CD4-positive, CD25-positive, alpha-beta regulatory T cell (primary cell): ENCODE data around the gene TCF7L1. TPM values are rescaled to one million over a fixed set of nuclear protein-coding genes. Genes with fewer than 3 reads are reported as not detected.

Source experiments
- ATAC-seq, 2 donors: fragments of 150-1000 bp; cut with Tn5 transposase; one replicate each; pipeline ENCODE4 v1.10.0; 2021; ENCODE audit warnings: low read depth in 2 of 2, moderate number of reproducible peaks in 2 of 2, moderate library complexity in 1 of 2
- DNase-seq, 3 donors: peaks; one replicate each; pipeline versions ENCODE4 v3.0.0 to v3.0.0-alpha.2; 2012 to 2022; ENCODE audit warnings: mixed read lengths in 1 of 3
- H3K27ac ChIP-seq: one replicate; pipeline ENCODE4 v1.7.0; 2013; ENCODE audit warnings: mild to moderate bottlenecking, low read length; ENCODE audit not compliant: insufficient read depth, poor library complexity, severe bottlenecking
- H3K27me3 ChIP-seq: one replicate; pipeline ENCODE4 v1.7.0; 2013; ENCODE audit warnings: low read length; ENCODE audit not compliant: control insufficient read depth, insufficient read depth
- H3K36me3 ChIP-seq: one replicate; pipeline ENCODE4 v1.7.0; 2013; ENCODE audit warnings: mild to moderate bottlenecking, low read length, moderate library complexity; ENCODE audit not compliant: control insufficient read depth, insufficient read depth
- H3K4me1 ChIP-seq: 2 replicates; pipeline ENCODE4 v1.7.0; 2013; ENCODE audit warnings: mild to moderate bottlenecking, low read length; ENCODE audit not compliant: insufficient read depth, control insufficient read depth, poor library complexity, severe bottlenecking
- H3K4me3 ChIP-seq: one replicate; pipeline ENCODE4 v1.7.0; 2013; ENCODE audit warnings: low read depth, mild to moderate bottlenecking, low read length, moderate library complexity
- H3K9me3 ChIP-seq, 2 experiments: 1 replicate in 1 of 2; 2 replicates in 1 of 2; pipeline ENCODE4 v1.7.0; 2013; ENCODE audit warnings: low read length in 2 of 2, mild to moderate bottlenecking in 1 of 2, moderate library complexity in 1 of 2; ENCODE audit not compliant: control insufficient read depth in 2 of 2
- H3K27ac Mint-ChIP-seq, 3 donors: one replicate each; pipeline ENCODE4 v1.8.0; 2020 to 2022; ENCODE audit warnings: mild to moderate bottlenecking in 3 of 3, mixed read lengths in 3 of 3, moderate library complexity in 2 of 3
- H3K27me3 Mint-ChIP-seq: one replicate; pipeline ENCODE4 v1.8.0; 2022; ENCODE audit warnings: mild to moderate bottlenecking, mixed read lengths
- H3K36me3 Mint-ChIP-seq: one replicate; pipeline ENCODE4 v1.8.0; 2020; ENCODE audit warnings: mixed read lengths
- H3K4me1 Mint-ChIP-seq, 4 donors: one replicate each; pipeline ENCODE4 v1.8.0; 2020 to 2022; ENCODE audit warnings: mixed read lengths in 4 of 4, mild to moderate bottlenecking in 1 of 4
- H3K4me3 Mint-ChIP-seq, 4 donors: one replicate each; pipeline ENCODE4 v1.8.0; 2020 to 2022; ENCODE audit warnings: mild to moderate bottlenecking in 4 of 4, mixed read lengths in 4 of 4, moderate library complexity in 3 of 4
- H3K9me3 Mint-ChIP-seq, 7 donors: one replicate each; pipeline ENCODE4 v1.8.0; 2020 to 2022; ENCODE audit warnings: mixed read lengths in 7 of 7, mild to moderate bottlenecking in 3 of 7, moderate library complexity in 2 of 7
- polyA plus RNA-seq, 4 donors: library from polyadenylated mRNA; unstranded; fragments of 300-500 nt; fragmentation: Illumina TruSeq; gene quantifications; one replicate each; pipeline ENCODE4 v1.2.3, GENCODE V29; 2021
- total RNA-seq: library from RNA; stranded (reverse); gene quantifications from one replicate; pipeline ENCODE4 v1.2.3, GENCODE V29; 2022

Gene TCF7L1
- total and polyA plus RNA-seq, 5 donors from 2014 or later = 0.07 to 0.10 TPM; not detected in 3

GRCh38 chr2:85133751-85134254, 611 bp downstream of the TCF7L1 start:
- peak overlapping the region in 2 of 4 donors; percentile 44 to 48 for H3K4me3 Mint-ChIP-seq
- DNase-seq (peak in 1 of 3 donors; percentile 9), ATAC-seq (no peak)
- Histone ChIP-seq H3K4me1 (peaks cover 20% of the 10 kb centered on the region), H3K4me3 (no peak overlapping the region), H3K27ac (no peak overlapping the region), H3K27me3 (peaks cover 28% of the 10 kb centered on the region), H3K9me3 (no peaks in the 10 kb centered on the region), H3K36me3 (no peaks in the 10 kb centered on the region)
- H3K27ac Mint-ChIP-seq = no peak overlapping the region
- peaks cover 66% of the 10 kb centered on the region for H3K27me3 Mint-ChIP-seq
- H3K9me3 Mint-ChIP-seq = peaks cover 0 to 4% (median 0%) of the 10 kb centered on the region in 7 donors
- H3K4me1 Mint-ChIP-seq = peaks cover 0 to 11% (median 6%) of the 10 kb centered on the region in 4 donors
- no peaks in the 10 kb centered on the region for H3K36me3 Mint-ChIP-seq

- no peaks in the 10 kb centered on the region for H3K9me3 ChIP-seq
- peaks cover 28% of the 10 kb centered on the region for H3K27me3 ChIP-seq
- Mint-ChIP-seq H3K9me3 (peaks cover 0 to 4% (median 0%) of the 10 kb centered on the region in 7 donors), H3K27ac (no peak overlapping the region), H3K4me1 (peaks cover 0 to 11% (median 6%) of the 10 kb centered on the region in 4 donors), H3K4me3 (peak overlapping the region; percentile 33 to 96 (median 56)), H3K27me3 (peaks cover 68% of the 10 kb centered on the region), H3K36me3 (no peaks in the 10 kb centered on the region)
- ATAC-seq = no peak
- DNase-seq = peak in 1 of 3 donors; percentile 9
- peaks cover 20% of the 10 kb centered on the region for H3K4me1 ChIP-seq
- no peaks in the 10 kb centered on the region for H3K36me3 ChIP-seq
- no peak overlapping the region for H3K4me3 ChIP-seq
- H3K27ac ChIP-seq = no peak overlapping the region
Measured at GRCh38 chr2:85134255-85134895, 1.2 kb downstream of the TCF7L1 start.

- H3K4me3 Mint-ChIP-seq = peak overlapping the region; percentile 33 to 96 (median 56)
Measured at GRCh38 chr2:85134896-85135659, 1.9 kb downstream of the TCF7L1 start.

GRCh38 chr2:85135660-85135914, 2.4 kb downstream of the TCF7L1 start:
- H3K4me1 Mint-ChIP-seq = peaks cover 0 to 11% (median 6%) of the 10 kb centered on the region in 4 donors
- peaks cover 0 to 4% (median 0%) of the 10 kb centered on the region in 7 donors for H3K9me3 Mint-ChIP-seq
- DNase-seq (no peak), ATAC-seq (no peak)
- H3K27me3 ChIP-seq = peaks cover 22% of the 10 kb centered on the region
- no peaks in the 10 kb centered on the region for H3K36me3 Mint-ChIP-seq
- H3K27me3 Mint-ChIP-seq = peaks cover 63% of the 10 kb centered on the region
- H3K9me3 ChIP-seq = no peaks in the 10 kb centered on the region
- H3K27ac ChIP-seq = no peak overlapping the region
- peak overlapping the region in 1 of 4 donors; percentile 22 for H3K4me3 Mint-ChIP-seq
- no peak overlapping the region for H3K27ac Mint-ChIP-seq
- peaks cover 20% of the 10 kb centered on the region for H3K4me1 ChIP-seq
- no peak overlapping the region for H3K4me3 ChIP-seq
- no peaks in the 10 kb centered on the region for H3K36me3 ChIP-seq

More at GRCh38 chr2:85134896-85135659, 1.9 kb downstream of the TCF7L1 start:
- peaks cover 25% of the 10 kb centered on the region for H3K27me3 ChIP-seq
- Mint-ChIP-seq H3K27me3 (peaks cover 68% of the 10 kb centered on the region), H3K36me3 (no peaks in the 10 kb centered on the region), H3K27ac (no peak overlapping the region), H3K9me3 (peaks cover 0 to 4% (median 0%) of the 10 kb centered on the region in 7 donors), H3K4me1 (peaks cover 0 to 11% (median 6%) of the 10 kb centered on the region in 4 donors)
- H3K4me1 ChIP-seq = peaks cover 20% of the 10 kb centered on the region
- ATAC-seq (no peak), DNase-seq (no peak)
- H3K4me3 ChIP-seq = no peak overlapping the region
- H3K9me3 ChIP-seq = no peaks in the 10 kb centered on the region
- H3K27ac ChIP-seq = no peak overlapping the region
- no peaks in the 10 kb centered on the region for H3K36me3 ChIP-seq

DNA sequence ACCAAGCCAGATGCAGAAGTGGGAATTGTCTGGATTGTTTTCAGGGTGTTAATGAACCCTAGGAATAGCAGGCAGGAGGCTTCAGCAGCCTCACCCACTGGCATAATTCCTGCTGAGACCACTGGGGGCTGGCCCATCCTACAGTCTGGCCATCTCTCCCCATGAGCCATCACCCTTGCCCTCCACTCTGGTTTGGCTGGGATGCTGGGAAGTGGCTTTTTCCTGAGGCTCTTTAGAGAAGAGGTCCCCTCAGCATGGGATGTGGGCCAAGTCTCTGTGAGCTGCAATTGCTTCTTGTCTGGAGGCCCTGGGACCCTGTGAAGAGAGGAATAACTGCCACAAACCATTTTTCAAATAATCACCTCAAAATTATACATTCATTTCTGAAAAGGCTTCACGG, 4.0 kb downstream of the TCF7L1 start:
- H3K36me3 ChIP-seq = no peaks in the 10 kb centered on the region
- peaks cover 20% of the 10 kb centered on the region for H3K4me1 ChIP-seq
- Mint-ChIP-seq H3K4me3 (no peak overlapping the region), H3K27ac (no peak overlapping the region), H3K4me1 (peaks cover 0 to 10% (median 3%) of the 10 kb centered on the region in 4 donors), H3K27me3 (peaks cover 48% of the 10 kb centered on the region), H3K9me3 (peaks cover 0 to 5% (median 0%) of the 10 kb centered on the region in 7 donors), H3K36me3 (no peaks in the 10 kb centered on the region)
- ATAC-seq = no peak
- H3K4me3 ChIP-seq = no peak overlapping the region
- no peaks in the 10 kb centered on the region for H3K9me3 ChIP-seq
- H3K27ac ChIP-seq = no peak overlapping the region
- no peak for DNase-seq
- peaks cover 11% of the 10 kb centered on the region for H3K27me3 ChIP-seq

DNA sequence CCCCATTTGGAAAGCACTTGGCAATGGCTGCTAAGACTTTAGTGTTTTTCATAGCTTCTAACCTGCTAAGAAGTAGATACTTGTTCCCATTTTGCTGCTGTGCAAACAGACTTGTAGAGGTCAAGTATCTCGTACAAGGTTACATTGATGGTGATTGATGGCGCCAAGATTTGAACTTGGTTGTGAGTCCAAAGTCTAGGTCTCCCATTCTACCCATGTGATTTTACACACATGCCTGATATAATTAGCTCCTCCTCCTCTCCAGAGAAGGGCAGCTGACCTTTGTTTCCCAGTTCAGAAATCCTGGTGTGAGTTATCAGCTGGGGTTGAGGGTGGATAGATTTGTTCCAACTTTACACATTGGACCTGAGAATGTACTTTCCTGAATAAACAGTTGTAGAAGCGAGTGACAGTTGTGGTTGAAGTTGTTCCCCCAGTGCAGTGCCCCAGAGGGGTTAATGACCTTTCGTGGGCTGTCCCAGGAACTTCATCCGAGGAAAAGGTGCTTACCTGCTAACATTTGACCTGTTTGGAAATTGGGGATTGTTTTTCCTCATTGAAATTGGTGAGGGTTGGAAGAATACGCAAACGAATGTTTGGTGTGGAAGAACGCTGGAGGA, 10.4 kb downstream of the TCF7L1 start:
- Histone ChIP-seq H3K27me3 (peaks cover 5% of the 10 kb centered on the region), H3K4me3 (no peak overlapping the region), H3K36me3 (no peaks in the 10 kb centered on the region), H3K27ac (no peak overlapping the region), H3K9me3 (no peaks in the 10 kb centered on the region), H3K4me1 (no peaks in the 10 kb centered on the region)
- Mint-ChIP-seq H3K36me3 (no peaks in the 10 kb centered on the region), H3K27ac (no peak overlapping the region), H3K4me1 (no peaks in the 10 kb centered on the region), H3K27me3 (peaks cover 23% of the 10 kb centered on the region), H3K4me3 (no peak overlapping the region), H3K9me3 (peaks cover 0 to 3% (median 0%) of the 10 kb centered on the region in 7 donors)
- DNase-seq = no peak
- ATAC-seq = no peak

- no peaks in the 10 kb centered on the region for H3K4me1 ChIP-seq
- Mint-ChIP-seq H3K4me1 (no peaks in the 10 kb centered on the region), H3K36me3 (no peaks in the 10 kb centered on the region), H3K4me3 (no peak overlapping the region), H3K27ac (no peak overlapping the region), H3K27me3 (peaks cover 22% of the 10 kb centered on the region), H3K9me3 (peaks cover 0 to 3% (median 0%) of the 10 kb centered on the region in 7 donors)
- H3K9me3 ChIP-seq = no peaks in the 10 kb centered on the region
- no peak overlapping the region for H3K4me3 ChIP-seq
- ATAC-seq (no peak), DNase-seq (no peak)
- no peak overlapping the region for H3K27ac ChIP-seq
- no peaks in the 10 kb centered on the region for H3K36me3 ChIP-seq
- H3K27me3 ChIP-seq = peaks cover 5% of the 10 kb centered on the region
Measured at GRCh38 chr2:85145116-85145820, 12.1 kb downstream of the TCF7L1 start.
